ENCODE results near the gene TSPAN3. TPM values are rescaled to one million over a fixed set of nuclear protein-coding genes. Genes with fewer than 3 reads are reported as not detected.
A peak's percentile ranks its signal among the peaks of the same experiment; 100 is the strongest.

Gene TSPAN3
- total RNA-seq, 1 donor from 2014 or later: 113 TPM

DNA sequence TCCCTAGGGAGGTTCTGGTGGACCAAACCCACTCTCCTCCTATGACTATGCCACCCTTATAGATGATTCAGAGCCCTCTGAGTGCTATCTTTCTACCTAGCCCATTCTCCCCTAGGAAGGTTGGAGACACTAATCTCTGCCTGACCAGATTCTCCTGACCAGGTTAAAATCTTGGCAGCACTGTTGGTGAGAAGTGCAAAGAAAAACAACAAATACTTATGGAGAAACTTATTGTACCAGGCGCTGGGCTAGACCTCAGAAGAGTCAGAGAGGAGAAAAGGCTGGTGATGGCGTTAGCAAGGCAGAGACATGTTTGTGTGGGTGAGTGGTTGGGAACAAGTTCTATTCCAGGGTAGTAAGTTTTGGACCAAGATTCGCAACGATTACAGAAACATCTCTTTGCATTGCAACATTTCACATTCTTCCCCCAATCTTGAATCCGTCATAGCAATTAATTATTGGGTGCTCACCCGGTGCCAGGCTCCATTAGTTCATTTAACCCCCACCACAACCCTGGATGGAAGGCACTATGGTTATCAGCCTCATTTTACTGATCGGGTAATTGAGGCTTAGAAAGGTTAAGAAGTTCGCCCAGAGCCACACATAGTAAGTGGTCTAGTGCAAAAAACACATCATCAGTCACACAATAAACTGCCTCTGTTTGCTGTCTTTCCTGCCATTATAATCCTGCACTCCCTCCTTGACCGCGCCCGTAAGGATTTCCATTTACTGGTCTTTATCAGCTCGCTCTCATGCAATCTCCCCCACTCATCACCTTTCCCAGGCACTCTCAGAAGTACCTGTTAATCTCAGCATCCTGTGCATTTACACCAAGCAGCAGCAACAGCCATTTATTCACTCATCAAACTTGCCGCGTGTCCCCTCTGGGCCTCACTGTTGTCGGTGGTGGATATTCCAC, 655 bp upstream of the TSPAN3 start:
- Mint-ChIP-seq H3K27me3 (no peaks in the 10 kb centered on the region), H3K4me1 (peaks cover 45% of the 10 kb centered on the region), H3K27ac (peak overlapping the region; percentile 81), H3K36me3 (ENCODE audit: low read depth) (peaks cover 14% of the 10 kb centered on the region), H3K4me3 (peak overlapping the region; percentile 81), H3K9me3 (no peaks in the 10 kb centered on the region)
- TF ChIP-seq, protein P1, sequence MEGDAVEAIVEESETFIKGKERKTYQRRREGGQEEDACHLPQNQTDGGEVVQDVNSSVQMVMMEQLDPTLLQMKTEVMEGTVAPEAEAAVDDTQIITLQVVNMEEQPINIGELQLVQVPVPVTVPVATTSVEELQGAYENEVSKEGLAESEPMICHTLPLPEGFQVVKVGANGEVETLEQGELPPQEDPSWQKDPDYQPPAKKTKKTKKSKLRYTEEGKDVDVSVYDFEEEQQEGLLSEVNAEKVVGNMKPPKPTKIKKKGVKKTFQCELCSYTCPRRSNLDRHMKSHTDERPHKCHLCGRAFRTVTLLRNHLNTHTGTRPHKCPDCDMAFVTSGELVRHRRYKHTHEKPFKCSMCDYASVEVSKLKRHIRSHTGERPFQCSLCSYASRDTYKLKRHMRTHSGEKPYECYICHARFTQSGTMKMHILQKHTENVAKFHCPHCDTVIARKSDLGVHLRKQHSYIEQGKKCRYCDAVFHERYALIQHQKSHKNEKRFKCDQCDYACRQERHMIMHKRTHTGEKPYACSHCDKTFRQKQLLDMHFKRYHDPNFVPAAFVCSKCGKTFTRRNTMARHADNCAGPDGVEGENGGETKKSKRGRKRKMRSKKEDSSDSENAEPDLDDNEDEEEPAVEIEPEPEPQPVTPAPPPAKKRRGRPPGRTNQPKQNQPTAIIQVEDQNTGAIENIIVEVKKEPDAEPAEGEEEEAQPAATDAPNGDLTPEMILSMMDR (IDR thresholded peaks at IDR 0.05): no peak
- intact Hi-C loops (cut with micrococcal nuclease): loop anchor here (1.0 to 10.0 kb wide), 4 partner anchors 12 to 1073 kb away; partner anchors contain the start of genes HMG20A, IDH3A, PEAK1 and RCN2
- no peak for ATAC-seq (ENCODE audit: low read depth)
- CTCF ChIA-PET: interaction anchor here (0.8 kb wide), 1 partner anchor 36 kb away, joined by 3 read pairs; no protein-coding TSS in a partner anchor
- no peak for DNase-seq
- POLR2A ChIA-PET: interaction anchor here (0.6 to 1.2 kb wide), 11 partner anchors 9 to 209 kb away, joined by 3 to 9 read pairs (median 4); partner anchors contain the start of gene PSTPIP1

DNA sequence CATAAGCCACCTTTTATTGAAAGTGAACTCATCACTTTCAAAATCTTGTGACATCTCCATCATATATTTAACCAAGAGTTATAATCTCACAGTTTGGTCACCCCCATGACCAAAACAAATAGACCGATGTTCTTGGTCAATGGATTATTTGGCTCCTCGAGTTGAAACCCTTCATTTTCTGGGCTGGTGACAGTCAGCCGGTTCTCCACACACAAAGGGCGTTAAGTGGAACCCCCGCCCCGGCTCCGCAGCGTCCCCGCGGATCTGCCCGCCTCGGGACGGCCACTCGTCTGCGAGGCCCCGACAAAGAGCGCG, 772 bp downstream of the TSPAN3 start:
- ChIA-PET POLR2A (interaction anchor here (1.2 kb wide), 1 partner anchor 10 kb away, joined by 5 read pairs; no protein-coding TSS in a partner anchor), CTCF (no interaction called here)
- Mint-ChIP-seq H3K4me3 (peak overlapping the region; percentile 89), H3K27ac (peak overlapping the region; percentile 78), H3K4me1 (peaks cover 54% of the 10 kb centered on the region), H3K9me3 (no peaks in the 10 kb centered on the region), H3K36me3 (ENCODE audit: low read depth) (peaks cover 14% of the 10 kb centered on the region), H3K27me3 (no peaks in the 10 kb centered on the region)
- DNase-seq (no peak), ATAC-seq (ENCODE audit: low read depth) (no peak)
- TF ChIP-seq, protein P1 (IDR thresholded peaks at IDR 0.05): no peak
- intact Hi-C loops (cut with micrococcal nuclease): loop anchor here (5.0 to 10.0 kb wide), 2 partner anchors 138 to 1075 kb away; partner anchors contain the start of genes IDH3A and RCN2

DNA sequence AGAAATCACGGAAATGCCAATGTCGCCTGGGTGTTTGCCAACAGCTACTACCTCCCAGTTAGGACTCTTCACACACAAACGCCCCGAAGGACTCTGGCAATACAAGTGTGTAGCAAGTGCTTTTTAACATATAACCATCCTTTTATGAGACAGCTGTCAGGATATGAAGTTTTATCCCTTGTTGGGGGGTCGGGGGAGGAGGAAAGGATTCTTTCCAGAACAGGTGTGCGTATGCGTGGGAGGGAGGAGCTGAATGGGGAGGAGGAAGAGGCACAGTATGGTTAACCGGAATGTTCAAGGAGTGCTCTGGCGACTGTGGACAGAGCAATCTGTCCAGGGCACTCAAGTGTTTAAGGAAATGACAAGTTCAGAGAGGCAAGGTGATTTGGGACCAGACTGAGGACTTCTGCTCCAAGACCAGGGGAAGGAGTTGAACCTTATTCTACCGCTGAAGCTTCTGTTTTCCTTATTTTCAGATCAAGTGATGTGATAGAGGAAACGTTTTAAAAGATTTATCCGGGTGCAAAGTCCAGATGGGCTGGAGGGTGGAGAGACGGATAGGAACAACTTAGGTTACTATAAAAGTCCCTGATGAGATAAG, 1.3 kb downstream of the TSPAN3 start:
- H3K9me3 Mint-ChIP-seq: no peaks in the 10 kb centered on the region
- H3K27me3 Mint-ChIP-seq: no peaks in the 10 kb centered on the region
- H3K4me1 Mint-ChIP-seq: peaks cover 60% of the 10 kb centered on the region
- H3K36me3 Mint-ChIP-seq (ENCODE audit: low read depth): peaks cover 14% of the 10 kb centered on the region
- ATAC-seq (ENCODE audit: low read depth): no peak
- POLR2A ChIA-PET: interaction anchor here (1.2 kb wide), 1 partner anchor 9 kb away, joined by 5 read pairs; no protein-coding TSS in a partner anchor
- DNase-seq: no peak
- CTCF ChIA-PET: no interaction called here
- TF ChIP-seq, protein P1 (IDR thresholded peaks at IDR 0.05): no peak
- intact Hi-C loops (cut with micrococcal nuclease): loop anchor here (5.0 to 10.0 kb wide), 3 partner anchors 137 to 1075 kb away; partner anchors contain the start of genes ETFA, IDH3A and RCN2
- peak overlapping the region; percentile 89 for H3K4me3 Mint-ChIP-seq
- H3K27ac Mint-ChIP-seq: peak overlapping the region; percentile 78

DNA sequence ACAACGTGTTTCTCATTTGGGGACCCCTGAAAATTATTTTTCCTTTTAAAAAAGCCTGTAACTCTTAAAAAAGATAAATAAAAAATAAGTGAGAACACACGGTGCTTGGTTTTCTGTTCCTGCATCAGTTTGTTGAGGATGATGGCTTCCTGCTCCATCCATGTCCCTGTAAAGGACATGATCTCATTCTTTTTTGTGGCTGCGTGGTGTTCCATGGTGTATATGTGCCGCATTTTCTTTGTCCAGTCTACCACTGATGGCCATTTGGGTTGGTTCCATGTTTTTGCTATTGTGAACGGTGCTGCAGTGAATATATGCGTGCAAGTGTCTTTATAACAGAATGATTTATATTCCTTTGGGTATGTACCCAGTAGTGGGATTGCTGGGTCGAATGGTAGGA, 2.3 kb downstream of the TSPAN3 start:
- no peak for DNase-seq
- no peaks in the 10 kb centered on the region for H3K27me3 Mint-ChIP-seq
- H3K9me3 Mint-ChIP-seq: no peaks in the 10 kb centered on the region
- peaks cover 69% of the 10 kb centered on the region for H3K4me1 Mint-ChIP-seq
- intact Hi-C loops (cut with micrococcal nuclease): loop anchor here (10.0 kb wide), 1 partner anchor 754 kb away; the partner anchor contains the start of gene ETFA
- ChIA-PET POLR2A (interaction anchor here (0.5 to 0.7 kb wide), 2 partner anchors 166 to 352 kb away, joined by 4 to 7 read pairs; partner anchors contain the start of gene HMG20A), CTCF (interaction anchor here (1.1 kb wide), 1 partner anchor 14 kb away, joined by 3 read pairs; no protein-coding TSS in a partner anchor)
- peak overlapping the region; percentile 39 for H3K4me3 Mint-ChIP-seq
- H3K27ac Mint-ChIP-seq: peak overlapping the region; percentile 73
- ATAC-seq (ENCODE audit: low read depth): no peak
- TF ChIP-seq, protein P1 (IDR thresholded peaks at IDR 0.05): no peak
- peaks cover 14% of the 10 kb centered on the region for H3K36me3 Mint-ChIP-seq (ENCODE audit: low read depth)

Data from activated B cell treated with CpG ODN at 0.5 μM for 24 hours (primary cell).